K562 (cell line): ENCODE results near the gene ZDHHC8. TPM values are rescaled to one million over a fixed set of nuclear protein-coding genes. Genes with fewer than 3 reads are reported as not detected.

ENCODE experiments used
- BACH1 ChIP-seq: fragments of 200-800 bp; sonication (Bioruptor generic); IDR thresholded peaks from 2 replicates; pipeline ENCODE4 v1.6.1; 2016; ENCODE audit warnings: missing genetic modification characterization, missing compliant biosample characterization
- CREB1 ChIP-seq, 2 experiments: sonication (generic) in 1 of 2; formaldehyde crosslinking in 1 of 2; IDR thresholded peaks; 2 replicates each; pipeline versions ENCODE4 v1.6.1 to v1.8.0; 2012 to 2022; ENCODE audit warnings: inconsistent platforms in 1 of 2, mild to moderate bottlenecking in 1 of 2, missing genetic modification reagents in 1 of 2, moderate library complexity in 1 of 2
- CSDE1 ChIP-seq, 2 experiments: fragments of 450-650 bp; IDR thresholded peaks; 2 replicates each; pipeline ENCODE4 v1.6.1; 2016; ENCODE audit warnings: mild to moderate bottlenecking in 1 of 2
- CTBP1 ChIP-seq: fragments of 450-650 bp; IDR thresholded peaks from 2 replicates; pipeline ENCODE4 v1.6.1; 2016; ENCODE audit warnings: borderline replicate concordance
- DPF2 ChIP-seq: fragments of 450-650 bp; IDR thresholded peaks from 2 replicates; pipeline ENCODE4 v1.6.1; 2016
- ELF4 ChIP-seq: fragments of 450-650 bp; formaldehyde crosslinking; IDR thresholded peaks from 2 replicates; pipeline ENCODE4 v1.4.0; 2022; ENCODE audit warnings: missing genetic modification characterization
- ETS2 ChIP-seq: IDR thresholded peaks from 2 replicates; pipeline ENCODE4 v1.6.1; 2016; ENCODE audit warnings: borderline replicate concordance, missing genetic modification characterization, mild to moderate bottlenecking, moderate library complexity, missing compliant biosample characterization; ENCODE audit not compliant: poor library complexity, severe bottlenecking
- FIP1L1 ChIP-seq: fragments of 200-400 bp; formaldehyde crosslinking; IDR thresholded peaks from 2 replicates; pipeline ENCODE4 v1.6.1; 2018; ENCODE audit warnings: mild to moderate bottlenecking, low read depth, low read length; ENCODE audit not compliant: poor library complexity, severe bottlenecking
- FOXA3 ChIP-seq, 2 experiments: fragments of 450-650 bp in 1 of 2; sonication (generic) in 1 of 2; formaldehyde crosslinking; IDR thresholded peaks in 1 of 2; conservative IDR thresholded peaks in 1 of 2; 2 replicates each; pipeline versions ENCODE4 v1.4.0 to v1.8.0; 2020 to 2022; ENCODE audit warnings: mild to moderate bottlenecking in 2 of 2, missing genetic modification reagents in 1 of 2
- HINFP ChIP-seq: fragments of 450-650 bp; conservative IDR thresholded peaks from 2 replicates; pipeline ENCODE4 v1.6.1; 2016; ENCODE audit warnings: missing genetic modification characterization, low read depth, mild to moderate bottlenecking, control low read depth, missing compliant biosample characterization
- MAZ ChIP-seq, 2 experiments: fragments of 450-650 bp in 1 of 2; sonication (generic) in 1 of 2; formaldehyde crosslinking; IDR thresholded peaks in 1 of 2; conservative IDR thresholded peaks in 1 of 2; 2 replicates each; pipeline versions ENCODE4 v1.4.0 to v1.5.0; 2020; ENCODE audit warnings: mild to moderate bottlenecking in 1 of 2, missing genetic modification reagents in 1 of 2
- MTA3 ChIP-seq: fragments of 450-650 bp; formaldehyde crosslinking; IDR thresholded peaks from 2 replicates; pipeline ENCODE4 v1.6.1; 2017; ENCODE audit warnings: mild to moderate bottlenecking, borderline replicate concordance
- MTF1 ChIP-seq: fragments of 250-450 bp; sonication (Bioruptor Pico); IDR thresholded peaks from 2 replicates; pipeline ENCODE4 v1.9.0; 2021; ENCODE audit warnings: moderate library complexity, mild to moderate bottlenecking, inconsistent platforms, borderline replicate concordance
- OTX1 ChIP-seq: fragments of 450-650 bp; formaldehyde crosslinking; IDR thresholded peaks from 2 replicates; pipeline ENCODE4 v1.4.0; 2022; ENCODE audit warnings: mild to moderate bottlenecking
- POLR2A ChIP-seq: fragments of 450-650 bp; conservative IDR thresholded peaks from 2 replicates; pipeline ENCODE4 v1.6.1; 2016
- POLR2AphosphoS2 ChIP-seq: IDR thresholded peaks from 2 replicates; pipeline ENCODE4 v1.6.1; 2012; ENCODE audit warnings: low read length, improper control_type of control experiment
- SAFB ChIP-seq: fragments of 200-400 bp; formaldehyde crosslinking; IDR thresholded peaks from 2 replicates; pipeline ENCODE4 v1.6.1; 2017; ENCODE audit warnings: low read depth, low read length, borderline replicate concordance
- SETDB1 ChIP-seq: IDR thresholded peaks from one replicate; pipeline ENCODE4 v1.6.1; 2012; ENCODE audit warnings: low read length, control low read depth, inconsistent platforms
- SIX5 ChIP-seq, 2 experiments: IDR thresholded peaks; 2 replicates each; pipeline ENCODE4 v1.6.1; 2011; ENCODE audit warnings: low read length in 2 of 2, borderline replicate concordance in 1 of 2, low read depth in 1 of 2, mild to moderate bottlenecking in 1 of 2, moderate library complexity in 1 of 2; ENCODE audit not compliant: insufficient read depth in 1 of 2
- SUPT5H ChIP-seq: fragments of 450-650 bp; IDR thresholded peaks from 2 replicates; pipeline ENCODE4 v1.6.1; 2016
- ZC3H4 ChIP-seq: sonication (generic); formaldehyde crosslinking; IDR thresholded peaks from 2 replicates; pipeline ENCODE4 v1.9.0; 2021; ENCODE audit warnings: missing genetic modification reagents, borderline replicate concordance
- ZNF165 ChIP-seq: fragments of 250-450 bp; sonication (Bioruptor Pico); IDR thresholded peaks from 2 replicates; pipeline ENCODE4 v1.4.0; 2020; ENCODE audit warnings: borderline replicate concordance
- ZNF408 ChIP-seq: fragments of 250-450 bp; sonication (Bioruptor Pico); IDR thresholded peaks from 2 replicates; pipeline ENCODE4 v1.4.0; 2020; ENCODE audit warnings: low read depth, mild to moderate bottlenecking, moderate library complexity
- ZNF511 ChIP-seq: sonication (generic); formaldehyde crosslinking; IDR thresholded peaks from 2 replicates; pipeline ENCODE4 v1.8.0; 2022; ENCODE audit warnings: mild to moderate bottlenecking, missing genetic modification reagents
- ZNF766 ChIP-seq: fragments of 200-800 bp; sonication (Bioruptor generic); conservative IDR thresholded peaks from 2 replicates; pipeline ENCODE4 v1.6.1; 2016; ENCODE audit warnings: missing genetic modification characterization, missing compliant biosample characterization
- ZNF785 ChIP-seq: fragments of 250-450 bp; sonication (Bioruptor Pico); IDR thresholded peaks from 2 replicates; pipeline ENCODE4 v1.4.0; 2020; ENCODE audit warnings: mild to moderate bottlenecking
- ZSCAN29 ChIP-seq: fragments of 450-650 bp; IDR thresholded peaks from 2 replicates; pipeline ENCODE4 v1.6.1; 2017
- polyA plus RNA-seq, 8 experiments: library from polyadenylated mRNA; depleted of rRNA in 4 of 8; stranded (reverse) in 5 of 8; unstranded in 3 of 8; fragments of >200 nt; fragmentation: Nextera tagmentation in 2 of 8; fragmentation: Illumina TruSeq in 1 of 8; extraction: Ambion mirVana in 2 of 8; extraction: Trizol in 1 of 8; gene quantifications; 2 replicates each; pipeline versions ENCODE4 v1.2.1 to v1.2.3, GENCODE V29; 2011 to 2014; ENCODE audit warnings: inconsistent platforms in 1 of 8, missing spikeins in 1 of 8
- total RNA-seq, 7 experiments: library from RNA; depleted of rRNA in 6 of 7; stranded (reverse); fragments of >200 nt in 6 of 7; fragmentation: Illumina TruSeq in 2 of 7; extraction: Trizol in 2 of 7; gene quantifications; 2 replicates each; pipeline versions ENCODE4 v1.2.1 to v1.2.3, GENCODE V29; 2011 to 2021; ENCODE audit warnings: low replicate concordance in 1 of 7

ZDHHC8 gene
- total and polyA plus RNA-seq, 9 of the 15 experiments (the other 6 are each of a cell fraction or from before 2014, with no cell fraction given), result 0.04 to 109 (median 16.4) TPM

DNA sequence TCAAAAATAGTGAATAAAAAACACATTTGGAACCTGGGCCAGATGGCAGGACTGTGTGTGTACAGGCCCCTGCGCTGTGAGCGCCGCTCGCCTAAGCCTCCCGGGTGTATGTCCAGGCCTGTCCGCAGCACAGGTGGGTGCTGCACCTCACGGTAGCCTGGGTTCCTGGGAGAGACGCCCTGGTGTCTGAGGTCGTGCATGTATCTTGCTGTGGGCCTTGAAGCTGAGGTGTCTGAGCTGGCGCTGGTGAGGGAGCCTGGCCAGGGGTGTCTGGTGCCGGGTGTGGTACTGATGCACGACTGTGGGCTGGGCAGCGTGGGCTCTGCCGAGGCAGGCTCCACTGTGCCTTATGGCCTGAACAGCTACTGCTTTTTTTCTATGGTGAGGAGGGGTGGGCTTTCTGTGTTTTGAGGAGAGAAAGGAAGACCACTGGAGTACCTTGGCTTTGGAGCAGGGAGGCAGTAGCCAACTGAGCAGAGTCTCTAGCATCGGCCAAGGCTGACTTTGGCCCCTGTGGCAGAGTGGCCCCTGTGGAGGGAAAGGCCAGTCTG, 4.2 kb upstream of the ZDHHC8 start (continued):
- TF ChIP-seq ZC3H4 (CRISPR knock-in tag) (no peak), ZNF766 (CRISPR knock-in tag) (no peak), POLR2AphosphoS2 (no peak; the same call in 1 of the 2 replicates), ZSCAN29 (0 out of 2 replicates have a peak, but pooled peaks have one; percentile 8), ZNF785 (CRISPR knock-in tag) (peak; percentile 67; the same call in 1 of the 2 replicates), MTA3 (no peak; the same call in 1 of the 2 replicates), CREB1 (IDR thresholded peaks at IDR 0.05) (peak; percentile 8; the same call in 1 of the 2 replicates), CREB1 (CRISPR knock-in tag; IDR thresholded peaks at IDR 0.05) (no peak), SAFB (no peak), SETDB1 (no peak), CTBP1 (no peak), ZNF165 (CRISPR knock-in tag) (no peak), OTX1 (CRISPR knock-in tag) (peak; percentile 77; the same call in 1 of the 2 replicates), ELF4 (CRISPR knock-in tag) (peak; percentile 83; the same call in 1 of the 2 replicates), MTF1 (CRISPR knock-in tag) (no peak), DPF2 (no peak), ETS2 (tag) (no peak), POLR2A (peak; percentile 87), CSDE1 (IDR thresholded peaks at IDR 0.05) (no peak), HINFP (no peak), FOXA3 (CRISPR knock-in tag; conservative IDR thresholded peaks at IDR 0.05 in 1 of 2, IDR thresholded peaks at IDR 0.05 in 1 of 2) (no peak), ZNF511 (CRISPR knock-in tag) (no peak), FIP1L1 (peak; percentile 94), SUPT5H (peak; percentile 91), BACH1 (no peak), SIX5 (IDR thresholded peaks at IDR 0.05; ENCODE audit: borderline replicate concordance in 1 of 2, insufficient read depth in 1 of 2, low read depth in 1 of 2, low read length in 2 of 2) (no peak), ZNF408 (CRISPR knock-in tag) (0 out of 2 replicates have a peak, but pooled peaks have one; percentile 46), MAZ (CRISPR knock-in tag; conservative IDR thresholded peaks at IDR 0.05 in 1 of 2, IDR thresholded peaks at IDR 0.05 in 1 of 2) (0 out of 4 replicates have a peak, but pooled peaks of 1 of the 2 experiments have one; percentile 43)
